Peyer's patch (tissue), 4 donors: ENCODE results near the gene PSMD1.

Experiments used
- POLR2A ChIP-seq, 2 donors: fragments of 450-650 bp; IDR thresholded peaks; one replicate each; pipeline ENCODE4 v1.5.1; 2017; ENCODE audit warnings: antibody characterized with exemption in 2 of 2, mild to moderate bottlenecking in 2 of 2, moderate library complexity in 2 of 2
- TF ChIP-seq, protein P1 (sequence below), 6 experiments: fragments of 450-650 bp in 4 of 6; fragments of 200-600 bp in 2 of 6; sonication (generic) in 1 of 6; IDR thresholded peaks; one replicate each; pipeline ENCODE4 v1.5.1; 2017 to 2019; ENCODE audit warnings: antibody characterized with exemption in 6 of 6, mild to moderate bottlenecking in 3 of 6, moderate library complexity in 1 of 6

DNA sequence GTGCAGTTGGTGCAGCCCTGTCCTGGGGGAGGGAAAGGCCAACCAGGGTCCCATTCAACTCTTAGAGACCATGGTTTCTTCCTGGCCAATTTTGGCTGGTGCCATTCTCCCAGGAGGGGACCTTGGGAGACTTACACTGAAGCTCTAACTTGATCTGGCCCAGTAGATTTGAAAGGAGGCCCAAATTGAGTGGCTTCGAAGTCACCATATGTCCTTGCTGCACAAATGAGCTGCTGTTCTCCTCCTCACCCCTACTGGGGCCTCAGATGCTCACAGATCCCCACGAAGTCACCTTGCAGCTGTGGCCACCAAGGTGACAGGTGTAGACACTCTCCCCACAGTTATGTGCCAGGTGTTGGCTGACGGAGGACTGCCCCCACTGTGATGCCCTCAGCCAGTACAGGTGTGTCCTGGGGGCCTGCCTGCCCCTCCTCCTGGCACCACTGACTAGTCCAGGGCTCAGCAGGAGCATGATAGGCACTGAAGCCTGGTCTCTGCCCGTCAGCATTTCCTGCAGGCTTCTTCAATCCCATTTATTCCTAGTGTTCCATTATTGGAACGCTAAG lies 24.0 kb upstream of the PSMD1 start:
- TF ChIP-seq, protein P1, sequence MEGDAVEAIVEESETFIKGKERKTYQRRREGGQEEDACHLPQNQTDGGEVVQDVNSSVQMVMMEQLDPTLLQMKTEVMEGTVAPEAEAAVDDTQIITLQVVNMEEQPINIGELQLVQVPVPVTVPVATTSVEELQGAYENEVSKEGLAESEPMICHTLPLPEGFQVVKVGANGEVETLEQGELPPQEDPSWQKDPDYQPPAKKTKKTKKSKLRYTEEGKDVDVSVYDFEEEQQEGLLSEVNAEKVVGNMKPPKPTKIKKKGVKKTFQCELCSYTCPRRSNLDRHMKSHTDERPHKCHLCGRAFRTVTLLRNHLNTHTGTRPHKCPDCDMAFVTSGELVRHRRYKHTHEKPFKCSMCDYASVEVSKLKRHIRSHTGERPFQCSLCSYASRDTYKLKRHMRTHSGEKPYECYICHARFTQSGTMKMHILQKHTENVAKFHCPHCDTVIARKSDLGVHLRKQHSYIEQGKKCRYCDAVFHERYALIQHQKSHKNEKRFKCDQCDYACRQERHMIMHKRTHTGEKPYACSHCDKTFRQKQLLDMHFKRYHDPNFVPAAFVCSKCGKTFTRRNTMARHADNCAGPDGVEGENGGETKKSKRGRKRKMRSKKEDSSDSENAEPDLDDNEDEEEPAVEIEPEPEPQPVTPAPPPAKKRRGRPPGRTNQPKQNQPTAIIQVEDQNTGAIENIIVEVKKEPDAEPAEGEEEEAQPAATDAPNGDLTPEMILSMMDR (IDR thresholded peaks at IDR 0.05) = no peak
- no peak for TF ChIP-seq POLR2A (IDR thresholded peaks at IDR 0.05)
